HCT116 (cell line): ENCODE data around the gene TUNAR.

Source experiments
- EGR1 ChIP-seq: IDR thresholded peaks from 2 replicates; pipeline ENCODE4 v1.6.1; 2012; ENCODE audit warnings: low read depth
- POLR2A ChIP-seq: IDR thresholded peaks from 2 replicates; pipeline ENCODE4 v1.7.0; 2011; ENCODE audit warnings: borderline replicate concordance; ENCODE audit not compliant: insufficient read depth, insufficient read length; ENCODE audit errors: extremely low read depth
- POLR2AphosphoS5 ChIP-seq: IDR thresholded peaks from 2 replicates; pipeline ENCODE4 v1.6.1; 2011; ENCODE audit warnings: mild to moderate bottlenecking, low read depth, low read length, moderate library complexity
- SRF ChIP-seq: IDR thresholded peaks from 2 replicates; pipeline ENCODE4 v1.6.1; 2012; ENCODE audit warnings: low read depth
- TF ChIP-seq, protein P1 (sequence below), 3 experiments: fragments of 200-600 bp in 1 of 3; sonication (generic) in 1 of 3; IDR thresholded peaks in 2 of 3; conservative IDR thresholded peaks in 1 of 3; 2 replicates each; pipeline ENCODE4 v1.5.1; 2012 to 2017; ENCODE audit warnings: low read depth in 2 of 3, low read length in 2 of 3, antibody characterized with exemption in 1 of 3, borderline replicate concordance in 1 of 3, control low read depth in 1 of 3, mild to moderate bottlenecking in 1 of 3, mixed read lengths in 1 of 3, mixed run types in 1 of 3, moderate library complexity in 1 of 3; ENCODE audit not compliant: insufficient read depth in 1 of 3
- TF ChIP-seq, protein P2 (sequence below): IDR thresholded peaks from 2 replicates; pipeline ENCODE4 v1.6.1; 2012

- TF ChIP-seq, protein P1, sequence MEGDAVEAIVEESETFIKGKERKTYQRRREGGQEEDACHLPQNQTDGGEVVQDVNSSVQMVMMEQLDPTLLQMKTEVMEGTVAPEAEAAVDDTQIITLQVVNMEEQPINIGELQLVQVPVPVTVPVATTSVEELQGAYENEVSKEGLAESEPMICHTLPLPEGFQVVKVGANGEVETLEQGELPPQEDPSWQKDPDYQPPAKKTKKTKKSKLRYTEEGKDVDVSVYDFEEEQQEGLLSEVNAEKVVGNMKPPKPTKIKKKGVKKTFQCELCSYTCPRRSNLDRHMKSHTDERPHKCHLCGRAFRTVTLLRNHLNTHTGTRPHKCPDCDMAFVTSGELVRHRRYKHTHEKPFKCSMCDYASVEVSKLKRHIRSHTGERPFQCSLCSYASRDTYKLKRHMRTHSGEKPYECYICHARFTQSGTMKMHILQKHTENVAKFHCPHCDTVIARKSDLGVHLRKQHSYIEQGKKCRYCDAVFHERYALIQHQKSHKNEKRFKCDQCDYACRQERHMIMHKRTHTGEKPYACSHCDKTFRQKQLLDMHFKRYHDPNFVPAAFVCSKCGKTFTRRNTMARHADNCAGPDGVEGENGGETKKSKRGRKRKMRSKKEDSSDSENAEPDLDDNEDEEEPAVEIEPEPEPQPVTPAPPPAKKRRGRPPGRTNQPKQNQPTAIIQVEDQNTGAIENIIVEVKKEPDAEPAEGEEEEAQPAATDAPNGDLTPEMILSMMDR (IDR thresholded peaks at IDR 0.05 in 2 of 3, conservative IDR thresholded peaks at IDR 0.05 in 1 of 3; ENCODE audit: borderline replicate concordance in 1 of 3, insufficient read depth in 1 of 3, low read depth in 2 of 3, low read length in 2 of 3) = no peak
- TF ChIP-seq POLR2AphosphoS5 = no peak
- TF ChIP-seq, protein P2, sequence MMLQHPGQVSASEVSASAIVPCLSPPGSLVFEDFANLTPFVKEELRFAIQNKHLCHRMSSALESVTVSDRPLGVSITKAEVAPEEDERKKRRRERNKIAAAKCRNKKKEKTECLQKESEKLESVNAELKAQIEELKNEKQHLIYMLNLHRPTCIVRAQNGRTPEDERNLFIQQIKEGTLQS = no peak
- no peak for TF ChIP-seq POLR2A
- TF ChIP-seq EGR1 = no peak
- no peak for TF ChIP-seq SRF
Measured at GRCh38 chr14:95838862-95839261, 37.8 kb upstream of the TUNAR start.
